GM19467 (cell line): ENCODE data around the gene SPDYE2B.
"Not testable (repeated sequence)": the region's sequence is repeated elsewhere in the genome, so short reads cannot be mapped to it uniquely, and the experiment has no call there.

ENCODE experiments used
- ATAC-seq: cut with Tn5 transposase; IDR thresholded peaks from one replicate; pipeline ENCODE4 v1.9.1; 2021; ENCODE audit warnings: mild to moderate bottlenecking, moderate library complexity; ENCODE audit not compliant: unreplicated experiment

Gene SPDYE2B

DNA sequence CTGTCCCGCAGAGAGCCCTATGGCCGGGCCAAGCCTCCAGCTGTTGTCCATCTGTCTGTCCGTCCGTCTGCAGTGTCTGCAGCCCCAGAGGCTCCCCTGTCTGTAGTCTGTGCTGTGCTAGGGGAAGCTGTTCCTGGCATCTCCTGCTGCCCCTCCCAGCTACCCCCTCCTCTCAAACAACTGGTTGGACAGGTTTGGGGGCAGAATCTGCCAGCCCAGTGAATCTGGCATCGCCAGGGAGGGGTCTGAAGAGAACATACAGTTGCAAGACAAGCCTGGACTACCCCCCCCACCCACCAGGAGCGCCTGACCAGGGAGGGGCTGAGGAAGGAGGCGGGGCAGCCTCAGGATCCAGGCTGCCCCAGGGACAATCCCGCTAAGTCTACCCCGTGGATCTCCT, 7.4 kb upstream of the SPDYE2B start, which contains the start of gene UPK3BL1:
UPK3BL1 (minus strand) TSS at position 101 of the 400 bp plus-strand sequence; CDS start at position 51, 50 bp downstream.
- not testable (repeated sequence) for ATAC-seq

DNA sequence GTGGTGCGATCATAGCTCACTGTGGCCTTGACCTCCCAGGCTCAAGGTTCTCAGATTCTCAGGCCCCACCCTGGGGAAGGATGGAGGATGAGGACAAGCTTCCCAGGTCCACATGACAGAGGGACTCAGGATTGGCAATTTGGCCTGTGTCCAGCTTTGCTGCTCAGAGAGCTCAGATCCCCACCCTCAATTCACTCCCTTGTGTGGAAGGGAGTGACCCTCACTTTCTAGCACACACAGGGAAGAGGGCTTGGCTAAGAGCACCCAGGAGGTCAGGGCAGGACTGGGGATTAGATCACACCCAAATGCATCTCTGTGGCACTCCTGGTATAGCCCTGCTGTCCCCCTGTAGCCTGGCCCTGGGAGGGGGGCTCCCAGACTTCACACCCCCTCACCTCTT, 6.7 kb upstream of the SPDYE2B start:
- not testable (repeated sequence) for ATAC-seq

DNA sequence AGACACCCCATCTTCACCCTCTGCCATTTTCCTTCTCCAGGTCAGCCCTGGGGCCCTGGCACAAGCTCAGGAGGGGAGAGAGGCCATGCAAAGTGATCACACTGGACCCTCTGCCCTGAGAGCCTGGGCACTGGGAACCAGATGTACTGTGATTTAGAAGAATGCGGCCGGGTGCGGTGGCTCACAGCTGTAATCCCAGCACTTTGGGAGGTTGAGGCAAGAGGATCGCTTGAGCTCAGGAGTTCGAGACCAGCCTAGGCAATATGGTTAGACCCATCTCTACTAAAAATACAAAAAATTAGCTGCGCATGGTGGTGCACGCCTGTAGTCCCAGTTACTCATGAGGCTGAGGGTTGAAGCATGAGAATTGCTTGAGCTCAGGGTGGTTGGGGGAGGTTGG, 2.3 kb upstream of the SPDYE2B start:
- not testable (repeated sequence) for ATAC-seq

DNA sequence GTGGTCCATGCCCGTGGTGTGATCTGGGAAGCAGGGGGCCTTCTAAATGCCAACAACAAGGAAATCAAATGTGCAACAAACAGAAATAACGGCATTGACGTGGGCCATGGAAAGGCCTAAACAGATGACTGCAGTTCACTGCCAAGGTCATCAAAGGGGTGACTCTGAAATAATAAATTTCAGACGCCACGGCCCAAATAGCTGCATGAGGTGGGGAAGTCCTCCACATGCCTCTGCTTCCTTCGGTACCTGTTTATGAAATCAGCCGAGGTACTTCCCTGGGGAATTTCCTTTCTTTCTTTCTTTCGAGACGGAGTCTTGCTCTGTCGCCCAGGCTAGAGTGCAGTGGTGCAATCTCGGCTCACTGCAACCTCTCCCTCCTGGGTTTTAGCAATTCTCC, 14.6 kb downstream of the SPDYE2B start:
- ATAC-seq, result not testable (repeated sequence)

DNA sequence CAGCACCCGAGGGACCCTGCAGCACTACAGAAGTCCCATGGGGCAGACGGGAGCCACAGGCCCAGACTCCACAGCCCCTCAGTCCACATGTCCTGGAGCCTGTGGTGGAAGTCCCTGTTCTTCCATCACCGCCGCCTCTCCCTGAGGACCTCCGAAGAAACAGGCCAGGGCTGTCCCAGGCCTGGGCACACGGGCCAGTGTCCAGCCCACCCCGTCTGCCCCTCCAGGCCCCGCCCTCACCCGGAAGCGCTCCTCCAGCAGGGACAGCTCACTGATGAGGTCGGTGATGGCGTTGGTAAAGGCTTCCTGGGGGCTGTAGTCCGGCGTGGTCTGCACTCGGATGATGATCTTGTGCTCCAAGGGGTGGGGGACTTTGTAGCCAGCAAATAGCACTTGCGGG, 16.7 kb downstream of the SPDYE2B start:
- not testable (repeated sequence) for ATAC-seq

DNA sequence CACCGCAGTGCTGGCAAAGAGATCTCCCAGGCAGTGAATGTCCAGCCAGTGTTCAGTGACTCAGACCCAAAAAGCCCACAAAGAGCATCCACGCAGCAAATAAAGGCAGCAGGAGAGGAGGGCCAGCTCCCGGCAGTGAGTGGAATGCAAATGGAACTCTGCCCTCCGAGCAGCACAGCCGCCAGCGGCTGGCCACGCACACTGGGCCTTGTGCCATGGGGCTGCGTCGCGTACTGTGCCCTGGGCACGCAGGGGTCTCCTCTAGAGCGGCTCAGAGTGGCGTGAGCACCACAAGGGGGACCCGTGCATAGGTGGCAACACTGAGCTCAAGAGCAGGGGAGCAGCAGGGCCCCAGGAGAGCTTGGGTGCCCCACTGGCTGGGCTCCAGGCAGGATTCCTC, 17.4 kb downstream of the SPDYE2B start:
- not testable (repeated sequence) for ATAC-seq

DNA sequence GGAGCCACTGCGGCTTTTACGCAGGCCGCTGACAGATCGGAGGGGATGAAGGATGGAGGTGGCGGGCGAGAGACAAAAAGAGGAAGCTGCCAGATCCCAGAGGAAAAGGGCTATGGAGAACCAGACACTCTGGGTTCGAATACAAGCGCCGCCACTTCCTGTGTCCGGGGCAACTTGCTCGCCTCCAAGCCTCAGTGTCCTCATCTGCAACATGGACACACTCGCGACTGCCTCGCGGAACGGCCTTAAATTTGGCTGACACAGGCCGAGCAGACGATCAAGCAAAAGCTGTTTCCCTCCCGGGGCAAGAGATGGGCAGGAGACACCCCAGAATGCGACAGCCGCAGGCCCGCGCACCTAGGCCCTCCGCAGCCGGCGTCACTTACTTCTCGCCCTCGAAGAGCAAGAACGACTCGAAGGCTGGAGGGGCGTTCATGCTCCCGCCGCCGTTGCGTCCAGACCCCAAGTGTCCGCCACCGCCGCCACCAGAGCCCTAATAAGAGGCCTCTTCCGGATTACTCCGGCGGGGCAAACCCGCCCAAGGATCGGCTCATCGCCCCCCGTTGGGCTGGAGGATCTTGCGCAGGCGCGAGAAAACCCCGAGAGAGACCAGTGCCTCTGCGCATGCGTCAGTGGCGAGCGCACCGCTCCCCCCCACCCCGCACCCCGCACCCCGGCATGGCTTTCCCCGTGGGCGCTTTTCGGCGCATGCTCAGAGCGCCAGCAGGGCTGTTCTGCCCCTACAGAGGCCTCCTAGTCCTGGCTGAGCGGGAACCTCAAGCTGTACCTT, 21.2 kb downstream of the SPDYE2B start, which contains the start of gene POLR2J2:
POLR2J2 (minus strand) TSS at position 498 of the 790 bp plus-strand sequence; CDS start at position 436, 62 bp downstream.
- peak; percentile 70 for ATAC-seq

DNA sequence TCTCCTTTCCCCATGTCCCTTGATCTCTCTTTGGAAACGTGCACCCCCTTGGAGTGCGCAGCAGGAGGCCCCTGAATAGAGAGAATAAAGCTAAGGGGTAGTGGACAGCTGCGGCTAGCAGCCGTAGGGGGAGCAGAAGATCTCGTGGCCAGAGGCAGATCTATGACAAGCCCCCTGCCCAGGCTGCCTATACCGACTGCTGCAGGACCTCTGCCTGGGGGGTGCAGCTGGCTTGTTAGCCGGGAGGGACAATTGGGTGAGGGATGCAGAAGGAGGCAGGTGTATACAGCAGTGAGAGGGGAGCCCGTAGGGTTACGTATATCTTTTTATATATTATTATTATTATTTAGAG, 21.8 kb downstream of the SPDYE2B start:
- ATAC-seq, result peak; percentile 18

DNA sequence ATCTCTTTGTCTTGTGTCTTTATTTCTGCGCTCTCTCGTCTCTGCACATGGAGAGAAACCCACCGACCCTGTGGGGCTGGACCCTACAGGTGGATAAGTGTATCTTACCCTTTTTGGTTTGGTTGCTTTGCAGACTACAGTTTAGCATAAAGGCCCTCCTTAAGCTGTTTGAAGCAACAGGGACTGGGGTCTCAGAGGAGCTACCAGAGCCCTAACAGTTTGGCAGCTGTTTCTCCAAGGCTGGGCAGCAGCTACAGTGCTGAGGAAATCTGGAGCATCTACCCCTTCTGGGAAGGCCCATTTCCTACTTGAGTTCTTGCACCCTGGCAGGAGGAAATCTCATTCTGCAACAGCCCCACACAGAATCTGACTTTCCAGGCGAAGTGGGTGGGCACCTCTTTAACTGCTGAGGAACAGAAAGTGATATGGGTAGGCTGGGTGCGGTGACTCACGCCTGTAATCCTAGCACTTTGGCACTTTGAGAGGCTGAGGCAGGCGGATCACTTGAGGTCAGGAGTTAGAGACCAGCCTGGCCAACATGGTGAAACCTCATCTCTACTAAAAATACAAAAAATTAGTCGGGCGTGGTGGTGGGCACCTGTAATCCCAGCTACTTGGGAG, 23.4 kb downstream of the SPDYE2B start:
- not testable (repeated sequence) for ATAC-seq

DNA sequence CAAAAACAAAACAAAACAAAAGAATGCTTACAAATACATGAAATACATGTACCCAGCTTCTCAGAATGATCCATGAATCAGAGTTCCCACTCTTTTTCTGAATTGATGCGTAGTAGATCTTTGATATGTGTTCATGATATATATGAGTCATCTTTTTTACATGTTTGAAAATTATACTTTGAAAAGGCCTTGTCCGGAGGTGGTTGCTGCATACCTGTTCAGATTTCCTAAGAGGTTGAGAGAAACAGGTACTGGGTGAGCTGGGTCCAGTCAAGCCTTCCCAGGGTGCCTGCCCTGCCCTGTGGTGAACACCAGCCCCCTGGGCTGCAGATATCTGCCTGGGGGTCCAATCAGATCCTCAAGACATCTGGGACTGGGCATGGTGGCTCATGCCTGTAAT, 25.4 kb downstream of the SPDYE2B start:
- not testable (repeated sequence) for ATAC-seq

DNA sequence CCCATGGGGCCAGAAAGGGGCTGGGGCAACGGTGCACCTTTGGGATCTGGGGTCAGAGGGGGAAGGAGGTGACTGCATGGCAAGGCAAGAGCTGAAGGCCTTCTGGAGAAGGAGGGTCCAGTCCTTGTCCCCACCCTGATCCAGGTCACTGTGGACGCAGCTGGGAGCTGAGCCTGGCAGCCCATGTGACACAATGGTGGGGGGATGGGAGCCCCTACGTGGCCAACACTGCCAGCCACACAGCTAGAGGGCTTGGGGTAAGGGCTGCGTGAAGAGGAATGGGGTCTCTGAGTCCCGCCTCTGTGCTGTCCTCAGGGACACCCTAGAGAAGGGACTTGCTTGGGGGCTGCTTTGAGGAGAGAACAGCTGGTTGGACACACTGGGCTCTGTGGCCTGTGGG, 30.7 kb downstream of the SPDYE2B start:
- ATAC-seq, result not testable (repeated sequence)

DNA sequence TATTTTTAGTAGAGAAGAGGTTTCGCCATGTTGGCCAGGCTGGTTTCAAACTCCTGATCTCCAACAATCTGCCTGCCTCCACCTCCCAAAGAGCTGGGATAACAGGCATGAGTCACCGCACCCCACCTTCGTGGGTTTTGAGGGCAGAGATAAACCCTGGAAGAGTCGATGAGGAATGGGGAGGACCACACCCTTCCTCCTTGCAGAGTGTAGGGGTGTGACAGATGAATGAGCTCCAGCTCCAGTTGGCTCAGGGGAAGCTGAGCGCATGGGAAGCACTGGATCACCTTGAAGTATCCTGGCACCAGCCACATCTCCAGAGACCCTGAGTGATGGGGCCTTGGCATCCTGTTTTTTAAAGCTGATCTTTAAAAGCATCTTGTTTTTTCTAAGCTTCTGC, 32.4 kb downstream of the SPDYE2B start:
- not testable (repeated sequence) for ATAC-seq

DNA sequence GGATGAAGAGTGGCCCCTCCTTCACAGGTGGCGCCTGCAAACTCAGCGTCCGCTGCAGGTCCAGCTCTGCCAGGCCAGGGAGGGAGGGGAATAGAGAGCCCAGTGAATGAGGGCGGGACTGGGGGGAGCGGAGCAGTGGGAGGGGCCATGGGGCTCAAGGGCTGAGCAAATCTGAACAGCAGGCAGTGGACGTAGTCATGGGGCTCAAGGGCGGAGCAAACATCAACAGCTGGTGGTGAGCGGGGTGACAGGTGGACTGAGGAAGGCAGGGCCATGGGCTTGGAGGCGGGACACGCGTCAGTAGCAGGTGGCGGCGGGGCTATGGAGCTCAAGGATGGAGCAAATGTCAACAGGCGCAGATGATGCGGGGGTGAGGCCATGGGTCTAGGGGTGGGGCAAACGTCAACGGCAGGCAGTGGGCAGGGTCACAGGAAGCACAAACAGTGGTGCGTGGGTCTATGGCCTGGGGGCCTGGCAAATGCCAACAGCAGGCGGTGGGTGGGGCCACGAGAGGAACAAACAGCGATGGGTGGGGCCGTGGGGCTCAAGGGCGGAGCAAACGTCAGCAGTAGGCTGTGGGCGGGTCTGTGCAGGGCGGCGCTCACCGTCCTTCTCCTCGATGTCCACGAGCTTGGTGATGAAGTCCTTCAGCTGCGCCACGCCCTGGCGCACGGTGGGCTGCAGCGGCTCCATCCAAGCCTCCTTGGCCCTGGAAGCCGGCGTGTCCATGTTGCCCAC, 38.3 kb downstream of the SPDYE2B start:
- ATAC-seq, result peak; percentile 54

DNA sequence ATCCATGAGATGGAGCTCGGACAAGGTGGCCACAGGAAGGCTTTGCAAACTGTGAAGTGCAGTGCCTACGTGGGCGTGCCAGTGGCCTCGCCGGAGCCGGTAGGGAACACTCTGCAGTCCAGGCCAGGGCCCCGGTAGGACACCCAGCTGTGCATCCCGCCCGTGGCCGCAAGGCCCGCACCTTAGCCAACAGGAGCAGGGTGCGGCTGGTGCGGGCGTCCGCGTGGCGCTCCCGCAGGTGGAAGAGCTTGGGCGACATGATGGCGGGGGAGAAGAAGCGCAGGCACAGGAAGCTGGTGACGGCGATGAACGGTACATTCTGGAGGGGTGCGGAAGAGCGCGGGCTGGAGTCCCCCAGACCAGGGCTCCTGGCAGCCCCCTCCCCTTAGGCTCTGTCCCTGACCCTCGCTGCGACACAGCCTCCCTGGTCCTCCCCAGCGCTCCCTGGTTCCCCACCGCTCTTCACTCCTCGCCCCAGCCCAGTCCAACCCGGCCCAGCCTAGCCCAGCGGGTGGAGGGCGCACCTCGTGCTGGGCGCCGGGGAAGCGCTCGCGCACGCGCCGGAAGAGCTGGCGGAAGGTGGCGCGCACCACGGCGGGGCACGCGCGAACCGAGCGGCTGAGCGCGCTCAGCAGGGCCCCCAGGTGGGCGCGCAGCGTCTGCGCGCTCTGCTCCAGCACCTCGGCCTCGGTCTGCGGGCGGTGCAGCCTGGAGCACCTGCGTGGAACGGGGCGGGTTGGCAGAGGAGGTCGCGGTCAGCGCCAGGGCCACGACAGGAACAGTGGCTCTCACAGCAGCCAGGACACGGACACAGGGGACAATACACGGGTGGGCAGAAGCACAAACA, 39.5 kb downstream of the SPDYE2B start:
- peak; percentile 76 for ATAC-seq

DNA sequence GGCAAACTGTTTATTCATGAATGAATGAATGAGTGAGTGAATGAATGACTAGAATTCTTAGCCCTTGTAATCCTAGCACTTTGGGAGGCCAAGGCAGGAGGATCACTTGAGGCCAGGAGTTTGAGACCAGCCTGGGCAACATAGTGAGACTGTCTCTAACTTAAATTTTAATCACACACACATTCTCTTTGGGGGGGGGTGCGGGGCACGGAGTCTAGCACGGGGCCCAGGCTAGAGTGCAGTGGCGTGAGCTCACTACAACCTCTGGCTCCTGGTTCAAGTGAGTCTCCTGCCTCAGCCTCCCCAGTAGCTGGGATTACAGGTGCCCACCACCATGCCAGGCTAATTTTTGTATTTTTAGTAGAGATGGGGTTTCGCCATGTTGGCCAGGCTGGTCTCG, 40.5 kb downstream of the SPDYE2B start:
- not testable (repeated sequence) for ATAC-seq

DNA sequence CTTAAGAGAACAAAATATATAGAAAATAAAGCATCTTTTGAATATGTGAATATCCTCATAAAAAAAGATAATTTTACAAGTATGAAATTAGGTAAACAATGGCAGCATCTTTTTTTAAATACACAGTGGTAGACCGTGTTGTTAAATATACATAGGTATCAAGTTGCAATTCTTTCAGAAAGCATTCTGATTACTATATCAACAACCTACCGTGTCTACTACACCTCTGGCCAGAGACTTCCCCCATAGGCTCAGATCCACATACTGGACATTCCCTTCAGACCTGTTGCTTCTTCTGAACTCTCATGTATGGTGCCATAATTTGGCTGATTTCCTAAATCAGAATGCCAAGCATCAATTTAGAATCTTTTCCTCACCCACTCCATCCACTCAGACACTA, 43.9 kb downstream of the SPDYE2B start:
- ATAC-seq, result not testable (repeated sequence)

DNA sequence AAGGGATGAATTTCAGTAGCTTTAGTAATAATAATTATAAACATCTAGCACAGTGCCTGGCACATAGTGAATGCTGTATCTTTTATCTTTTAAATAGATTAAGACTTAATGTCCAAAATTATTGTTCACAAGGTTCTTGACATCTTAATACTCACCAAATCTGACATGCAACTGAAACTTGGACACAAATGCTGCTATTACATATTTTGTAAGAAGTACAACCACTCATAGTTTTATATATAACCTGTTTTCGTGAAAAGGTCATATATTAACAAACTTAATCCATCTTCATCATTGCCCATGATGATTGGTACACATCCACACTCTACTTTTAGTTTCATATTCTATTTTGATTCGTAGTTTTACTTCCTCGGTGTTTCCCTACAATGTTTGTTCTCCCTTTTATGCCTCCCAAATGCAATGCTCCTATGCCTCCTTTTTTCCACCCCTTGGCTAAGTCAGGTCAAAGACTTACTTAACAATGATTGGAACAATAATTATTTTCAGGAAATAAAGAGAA, 45.0 kb downstream of the SPDYE2B start:
- ATAC-seq, result peak; percentile 68

DNA sequence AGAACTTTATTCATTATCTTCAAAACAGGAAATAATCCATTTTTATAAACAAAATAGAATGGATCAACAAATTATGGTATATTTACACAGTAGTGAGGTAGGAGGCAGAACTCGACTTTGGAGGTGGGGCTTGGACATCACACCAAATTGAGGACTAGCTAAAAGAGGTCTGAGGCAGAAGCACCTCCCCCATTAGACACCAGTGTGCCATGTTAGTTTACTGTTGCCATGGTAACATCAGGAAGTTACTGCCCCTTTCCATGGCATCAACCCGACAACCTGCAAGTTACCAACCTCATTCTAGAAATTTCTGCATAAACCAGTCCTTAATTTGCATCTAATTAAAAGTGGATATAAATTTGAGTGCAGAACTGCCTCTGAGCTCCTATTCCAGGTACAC, 45.9 kb downstream of the SPDYE2B start:
- ATAC-seq, result not testable (repeated sequence)

DNA sequence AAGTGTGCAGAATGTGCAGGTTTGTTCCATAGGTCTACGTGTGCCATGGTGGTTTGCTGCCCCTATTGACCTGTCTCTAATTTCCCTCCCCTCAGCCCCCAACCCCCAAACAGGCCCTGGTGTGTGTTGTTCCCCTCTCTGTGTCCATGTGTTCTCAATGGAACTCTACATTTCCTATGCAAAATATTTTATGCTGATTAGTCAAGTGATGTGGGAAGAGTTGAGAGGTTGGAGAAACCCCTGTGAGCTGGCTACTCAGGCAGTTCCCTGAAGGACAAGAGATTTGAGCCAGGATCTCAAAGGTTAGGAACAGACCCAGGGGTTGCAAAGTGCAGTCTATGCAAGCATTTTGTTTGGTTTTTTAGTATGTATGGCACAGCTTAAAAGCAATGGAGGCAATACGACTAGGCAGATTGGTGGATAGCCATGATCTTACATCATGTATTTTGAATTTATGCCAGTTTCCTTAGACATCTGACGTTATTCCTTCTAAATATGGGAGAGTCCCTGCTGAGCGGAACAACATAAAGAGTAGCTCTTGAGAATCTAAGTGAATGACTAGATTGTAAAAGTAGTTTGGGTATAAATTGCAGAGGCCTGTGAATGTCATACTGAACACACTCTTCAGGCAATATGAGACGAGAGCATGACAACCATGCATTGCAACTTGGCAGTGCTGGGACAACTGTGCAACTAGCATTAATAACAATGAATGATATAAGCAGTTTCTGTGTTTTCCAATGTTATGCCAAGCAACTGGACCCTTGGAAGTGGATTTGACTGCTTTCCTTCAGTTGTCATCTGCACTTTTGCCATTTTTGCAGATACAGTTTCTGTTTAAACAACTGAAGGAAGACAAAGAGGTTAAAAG, 47.8 kb downstream of the SPDYE2B start:
- ATAC-seq, result not testable (repeated sequence)
